ENCODE results near the gene EXD1.

DNA sequence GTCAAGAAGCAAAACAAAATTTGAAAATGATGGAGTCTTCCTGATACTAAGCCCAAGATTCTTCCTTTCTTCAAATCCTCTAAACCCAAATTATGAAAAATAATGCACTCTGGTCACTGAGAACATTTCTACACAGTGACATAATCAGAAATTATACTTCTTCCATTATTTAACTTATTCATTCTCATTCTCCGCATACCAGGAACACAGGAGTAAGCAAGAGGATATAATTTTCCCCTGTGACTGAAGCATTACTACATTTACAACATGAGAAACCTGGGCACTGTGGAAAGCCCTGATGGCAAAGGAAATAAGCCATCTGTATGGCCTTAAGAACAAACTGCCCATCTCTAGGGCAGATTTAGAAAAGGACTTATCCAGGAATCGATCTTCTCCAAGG lies 47.0 kb downstream of the EXD1 start:
- TF ChIP-seq, protein P1, sequence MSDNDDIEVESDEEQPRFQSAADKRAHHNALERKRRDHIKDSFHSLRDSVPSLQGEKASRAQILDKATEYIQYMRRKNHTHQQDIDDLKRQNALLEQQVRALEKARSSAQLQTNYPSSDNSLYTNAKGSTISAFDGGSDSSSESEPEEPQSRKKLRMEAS (IDR thresholded peaks at IDR 0.05): no peak
- TF ChIP-seq, protein P2, sequence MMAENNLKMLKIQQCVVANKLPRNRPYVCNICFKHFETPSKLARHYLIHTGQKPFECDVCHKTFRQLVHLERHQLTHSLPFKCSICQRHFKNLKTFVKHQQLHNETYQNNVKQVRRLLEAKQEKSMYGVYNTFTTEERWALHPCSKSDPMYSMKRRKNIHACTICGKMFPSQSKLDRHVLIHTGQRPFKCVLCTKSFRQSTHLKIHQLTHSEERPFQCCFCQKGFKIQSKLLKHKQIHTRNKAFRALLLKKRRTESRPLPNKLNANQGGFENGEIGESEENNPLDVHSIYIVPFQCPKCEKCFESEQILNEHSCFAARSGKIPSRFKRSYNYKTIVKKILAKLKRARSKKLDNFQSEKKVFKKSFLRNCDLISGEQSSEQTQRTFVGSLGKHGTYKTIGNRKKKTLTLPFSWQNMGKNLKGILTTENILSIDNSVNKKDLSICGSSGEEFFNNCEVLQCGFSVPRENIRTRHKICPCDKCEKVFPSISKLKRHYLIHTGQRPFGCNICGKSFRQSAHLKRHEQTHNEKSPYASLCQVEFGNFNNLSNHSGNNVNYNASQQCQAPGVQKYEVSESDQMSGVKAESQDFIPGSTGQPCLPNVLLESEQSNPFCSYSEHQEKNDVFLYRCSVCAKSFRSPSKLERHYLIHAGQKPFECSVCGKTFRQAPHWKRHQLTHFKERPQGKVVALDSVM (CRISPR knock-in tag; IDR thresholded peaks at IDR 0.05): no peak
- TF ChIP-seq, protein P3, sequence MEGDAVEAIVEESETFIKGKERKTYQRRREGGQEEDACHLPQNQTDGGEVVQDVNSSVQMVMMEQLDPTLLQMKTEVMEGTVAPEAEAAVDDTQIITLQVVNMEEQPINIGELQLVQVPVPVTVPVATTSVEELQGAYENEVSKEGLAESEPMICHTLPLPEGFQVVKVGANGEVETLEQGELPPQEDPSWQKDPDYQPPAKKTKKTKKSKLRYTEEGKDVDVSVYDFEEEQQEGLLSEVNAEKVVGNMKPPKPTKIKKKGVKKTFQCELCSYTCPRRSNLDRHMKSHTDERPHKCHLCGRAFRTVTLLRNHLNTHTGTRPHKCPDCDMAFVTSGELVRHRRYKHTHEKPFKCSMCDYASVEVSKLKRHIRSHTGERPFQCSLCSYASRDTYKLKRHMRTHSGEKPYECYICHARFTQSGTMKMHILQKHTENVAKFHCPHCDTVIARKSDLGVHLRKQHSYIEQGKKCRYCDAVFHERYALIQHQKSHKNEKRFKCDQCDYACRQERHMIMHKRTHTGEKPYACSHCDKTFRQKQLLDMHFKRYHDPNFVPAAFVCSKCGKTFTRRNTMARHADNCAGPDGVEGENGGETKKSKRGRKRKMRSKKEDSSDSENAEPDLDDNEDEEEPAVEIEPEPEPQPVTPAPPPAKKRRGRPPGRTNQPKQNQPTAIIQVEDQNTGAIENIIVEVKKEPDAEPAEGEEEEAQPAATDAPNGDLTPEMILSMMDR (CRISPR knock-in tag; IDR thresholded peaks at IDR 0.05): no peak
- TF ChIP-seq, protein P4, sequence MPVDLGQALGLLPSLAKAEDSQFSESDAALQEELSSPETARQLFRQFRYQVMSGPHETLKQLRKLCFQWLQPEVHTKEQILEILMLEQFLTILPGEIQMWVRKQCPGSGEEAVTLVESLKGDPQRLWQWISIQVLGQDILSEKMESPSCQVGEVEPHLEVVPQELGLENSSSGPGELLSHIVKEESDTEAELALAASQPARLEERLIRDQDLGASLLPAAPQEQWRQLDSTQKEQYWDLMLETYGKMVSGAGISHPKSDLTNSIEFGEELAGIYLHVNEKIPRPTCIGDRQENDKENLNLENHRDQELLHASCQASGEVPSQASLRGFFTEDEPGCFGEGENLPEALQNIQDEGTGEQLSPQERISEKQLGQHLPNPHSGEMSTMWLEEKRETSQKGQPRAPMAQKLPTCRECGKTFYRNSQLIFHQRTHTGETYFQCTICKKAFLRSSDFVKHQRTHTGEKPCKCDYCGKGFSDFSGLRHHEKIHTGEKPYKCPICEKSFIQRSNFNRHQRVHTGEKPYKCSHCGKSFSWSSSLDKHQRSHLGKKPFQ (CRISPR knock-in tag; IDR thresholded peaks at IDR 0.05; ENCODE audit: insufficient replicate concordance): no peak
- TF ChIP-seq MEF2D (CRISPR knock-in tag; IDR thresholded peaks at IDR 0.05) (no peak), SIN3A (IDR thresholded peaks at IDR 0.05; ENCODE audit: borderline replicate concordance, low read depth, low read length) (no peak), SNAPC2 (CRISPR knock-in tag; IDR thresholded peaks at IDR 0.05) (no peak)
- TF ChIP-seq, protein P5, sequence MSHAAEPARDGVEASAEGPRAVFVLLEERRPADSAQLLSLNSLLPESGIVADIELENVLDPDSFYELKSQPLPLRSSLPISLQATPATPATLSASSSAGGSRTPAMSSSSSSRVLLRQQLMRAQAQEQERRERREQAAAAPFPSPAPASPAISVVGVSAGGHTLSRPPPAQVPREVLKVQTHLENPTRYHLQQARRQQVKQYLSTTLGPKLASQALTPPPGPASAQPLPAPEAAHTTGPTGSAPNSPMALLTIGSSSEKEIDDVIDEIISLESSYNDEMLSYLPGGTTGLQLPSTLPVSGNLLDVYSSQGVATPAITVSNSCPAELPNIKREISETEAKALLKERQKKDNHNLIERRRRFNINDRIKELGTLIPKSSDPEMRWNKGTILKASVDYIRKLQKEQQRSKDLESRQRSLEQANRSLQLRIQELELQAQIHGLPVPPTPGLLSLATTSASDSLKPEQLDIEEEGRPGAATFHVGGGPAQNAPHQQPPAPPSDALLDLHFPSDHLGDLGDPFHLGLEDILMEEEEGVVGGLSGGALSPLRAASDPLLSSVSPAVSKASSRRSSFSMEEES (CRISPR knock-in tag; IDR thresholded peaks at IDR 0.05): no peak
- TF ChIP-seq, protein P6, sequence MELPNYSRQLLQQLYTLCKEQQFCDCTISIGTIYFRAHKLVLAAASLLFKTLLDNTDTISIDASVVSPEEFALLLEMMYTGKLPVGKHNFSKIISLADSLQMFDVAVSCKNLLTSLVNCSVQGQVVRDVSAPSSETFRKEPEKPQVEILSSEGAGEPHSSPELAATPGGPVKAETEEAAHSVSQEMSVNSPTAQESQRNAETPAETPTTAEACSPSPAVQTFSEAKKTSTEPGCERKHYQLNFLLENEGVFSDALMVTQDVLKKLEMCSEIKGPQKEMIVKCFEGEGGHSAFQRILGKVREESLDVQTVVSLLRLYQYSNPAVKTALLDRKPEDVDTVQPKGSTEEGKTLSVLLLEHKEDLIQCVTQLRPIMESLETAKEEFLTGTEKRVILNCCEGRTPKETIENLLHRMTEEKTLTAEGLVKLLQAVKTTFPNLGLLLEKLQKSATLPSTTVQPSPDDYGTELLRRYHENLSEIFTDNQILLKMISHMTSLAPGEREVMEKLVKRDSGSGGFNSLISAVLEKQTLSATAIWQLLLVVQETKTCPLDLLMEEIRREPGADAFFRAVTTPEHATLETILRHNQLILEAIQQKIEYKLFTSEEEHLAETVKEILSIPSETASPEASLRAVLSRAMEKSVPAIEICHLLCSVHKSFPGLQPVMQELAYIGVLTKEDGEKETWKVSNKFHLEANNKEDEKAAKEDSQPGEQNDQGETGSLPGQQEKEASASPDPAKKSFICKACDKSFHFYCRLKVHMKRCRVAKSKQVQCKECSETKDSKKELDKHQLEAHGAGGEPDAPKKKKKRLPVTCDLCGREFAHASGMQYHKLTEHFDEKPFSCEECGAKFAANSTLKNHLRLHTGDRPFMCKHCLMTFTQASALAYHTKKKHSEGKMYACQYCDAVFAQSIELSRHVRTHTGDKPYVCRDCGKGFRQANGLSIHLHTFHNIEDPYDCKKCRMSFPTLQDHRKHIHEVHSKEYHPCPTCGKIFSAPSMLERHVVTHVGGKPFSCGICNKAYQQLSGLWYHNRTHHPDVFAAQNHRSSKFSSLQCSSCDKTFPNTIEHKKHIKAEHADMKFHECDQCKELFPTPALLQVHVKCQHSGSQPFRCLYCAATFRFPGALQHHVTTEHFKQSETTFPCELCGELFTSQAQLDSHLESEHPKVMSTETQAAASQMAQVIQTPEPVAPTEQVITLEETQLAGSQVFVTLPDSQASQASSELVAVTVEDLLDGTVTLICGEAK (IDR thresholded peaks at IDR 0.05): no peak
- TF ChIP-seq, protein P6 (CRISPR knock-in tag; IDR thresholded peaks at IDR 0.05): no peak

All from HepG2 (cell line).